HG03571 (cell line): Measurements from ENCODE around the gene SIVA1.

Source experiments
- ATAC-seq: cut with Tn5 transposase; IDR thresholded peaks from one replicate; pipeline ENCODE4 v1.9.1; 2021; ENCODE audit not compliant: unreplicated experiment

Gene SIVA1

GRCh38 chr14:104795781-104796686 lies 43.1 kb downstream of the SIVA1 start:
- no peak for ATAC-seq

- no peak for ATAC-seq
Measured at GRCh38 chr14:104796687-104797081, 43.7 kb downstream of the SIVA1 start.

GRCh38 chr14:104797115-104798044 lies 44.4 kb downstream of the SIVA1 start:
- no peak for ATAC-seq

- no peak for ATAC-seq
Measured at GRCh38 chr14:104798300-104799243, 45.6 kb downstream of the SIVA1 start.

- no peak for ATAC-seq
Measured at GRCh38 chr14:104799244-104800014, 46.5 kb downstream of the SIVA1 start.

GRCh38 chr14:104800015-104800770 lies 47.2 kb downstream of the SIVA1 start:
- peak; percentile 53 for ATAC-seq

GRCh38 chr14:104800771-104801519 lies 48.0 kb downstream of the SIVA1 start, which contains the start of gene ZBTB42:
TSS of gene ZBTB42 (plus strand) at chr14:104801101. CDS start at chr14:104801198, 97 bp downstream.
- ATAC-seq: peak; percentile 32

- ATAC-seq: no peak
Measured at GRCh38 chr14:104801520-104802393, 48.8 kb downstream of the SIVA1 start.

- ATAC-seq: no peak
Measured at GRCh38 chr14:104802394-104803184, 49.6 kb downstream of the SIVA1 start.

- no peak for ATAC-seq
Measured at GRCh38 chr14:104803280-104803911, 50.4 kb downstream of the SIVA1 start.

- ATAC-seq: no peak
Measured at GRCh38 chr14:104803912-104804410, 51.0 kb downstream of the SIVA1 start.

- ATAC-seq: no peak
Measured at GRCh38 chr14:104804481-104805325, 51.8 kb downstream of the SIVA1 start.

- ATAC-seq: no peak
Measured at GRCh38 chr14:104805326-104805678, 52.4 kb downstream of the SIVA1 start.

- ATAC-seq: no peak
Measured at GRCh38 chr14:104805941-104806624, 53.1 kb downstream of the SIVA1 start.
